Stimulated activated CD4-positive, alpha-beta T cell treated with anti-CD3 and anti-CD28 coated beads, Interleukin-4, amount 100 ng/mL, for 48 hours (primary cell): ENCODE data around the gene TMEM59.
"Not testable (repeated sequence)": the region's sequence is repeated elsewhere in the genome, so short reads cannot be mapped to it uniquely, and the experiment has no call there.

ENCODE experiments used
- DNase-seq, 2 donors: peaks; one replicate each; pipeline ENCODE4 v3.0.0-alpha.2; 2020; ENCODE audit warnings: low read depth in 2 of 2

TMEM59 gene

GRCh38 chr1:54013393-54014008 lies 39.5 kb downstream of the TMEM59 start:
- DNase-seq: no peak

GRCh38 chr1:54012863-54013262 lies 40.1 kb downstream of the TMEM59 start:
- DNase-seq: no peak

GRCh38 chr1:54012008-54012325 lies 41.0 kb downstream of the TMEM59 start:
- DNase-seq: no peak

GRCh38 chr1:54011316-54012007 lies 41.5 kb downstream of the TMEM59 start:
- no peak for DNase-seq

- DNase-seq: no peak
Measured at GRCh38 chr1:54010415-54011117, 42.4 kb downstream of the TMEM59 start.

GRCh38 chr1:54009406-54009805 lies 43.6 kb downstream of the TMEM59 start:
- DNase-seq: no peak

- DNase-seq: no peak
Measured at GRCh38 chr1:54008876-54009275, 44.1 kb downstream of the TMEM59 start.

- no peak for DNase-seq
Measured at GRCh38 chr1:54007613-54008012, 45.4 kb downstream of the TMEM59 start.

- no peak for DNase-seq
Measured at GRCh38 chr1:54006508-54006907, 46.5 kb downstream of the TMEM59 start.

GRCh38 chr1:54004481-54005049 lies 48.4 kb downstream of the TMEM59 start:
- no peak for DNase-seq

GRCh38 chr1:54003750-54004480 lies 49.1 kb downstream of the TMEM59 start:
- DNase-seq: not testable (repeated sequence)

- no peak for DNase-seq
Measured at GRCh38 chr1:54003249-54003646, 49.8 kb downstream of the TMEM59 start.

GRCh38 chr1:54002544-54003248 lies 50.3 kb downstream of the TMEM59 start:
- no peak for DNase-seq

GRCh38 chr1:54001591-54001990 lies 51.4 kb downstream of the TMEM59 start:
- DNase-seq: no peak

GRCh38 chr1:53999920-54000319 lies 53.1 kb downstream of the TMEM59 start:
- no peak for DNase-seq

GRCh38 chr1:53998223-53998622 lies 54.8 kb downstream of the TMEM59 start:
- DNase-seq: no peak

- DNase-seq: no peak
Measured at GRCh38 chr1:53995683-53996082, 57.3 kb downstream of the TMEM59 start.

GRCh38 chr1:53994516-53994915 lies 58.5 kb downstream of the TMEM59 start:
- DNase-seq: not testable (repeated sequence)

GRCh38 chr1:53992085-53992874 lies 60.7 kb downstream of the TMEM59 start:
- no peak for DNase-seq

- DNase-seq: no peak
Measured at GRCh38 chr1:53987880-53988279, 65.1 kb downstream of the TMEM59 start.

GRCh38 chr1:53986458-53986857 lies 66.5 kb downstream of the TMEM59 start:
- no peak for DNase-seq
